Hematopoietic multipotent progenitor cell treated with erythropoietin and hydrocortisone succinate and interleukin-3 and kit ligand, for 8 days (in vitro differentiated cells): ENCODE results near the gene RSPH1.

Experiments used
- DNase-seq: peaks from one replicate; pipeline ENCODE4 v3.0.0-alpha.2; 2015

RSPH1 gene

GRCh38 chr21:42512346-42513034, 16.5 kb upstream of the RSPH1 start:
- no peak for DNase-seq

GRCh38 chr21:42509244-42509643, 13.2 kb upstream of the RSPH1 start:
- no peak for DNase-seq

GRCh38 chr21:42508371-42508770, 12.3 kb upstream of the RSPH1 start:
- DNase-seq, result no peak

- no peak for DNase-seq
Measured at GRCh38 chr21:42507418-42507817, 11.4 kb upstream of the RSPH1 start.

- DNase-seq, result no peak
Measured at GRCh38 chr21:42505090-42505726, 9.2 kb upstream of the RSPH1 start.

- DNase-seq, result peak; percentile 91
Measured at GRCh38 chr21:42503711-42504110, 7.7 kb upstream of the RSPH1 start.

GRCh38 chr21:42500736-42501135, 4.7 kb upstream of the RSPH1 start:
- DNase-seq, result no peak

GRCh38 chr21:42500225-42500624, 4.2 kb upstream of the RSPH1 start:
- DNase-seq, result no peak

GRCh38 chr21:42499444-42500112, 3.6 kb upstream of the RSPH1 start:
- no peak for DNase-seq

GRCh38 chr21:42498012-42498411, 2.0 kb upstream of the RSPH1 start:
- DNase-seq, result no peak

- DNase-seq, result no peak
Measured at GRCh38 chr21:42496839-42497202, 797 bp upstream of the RSPH1 start.

- no peak for DNase-seq
Measured at GRCh38 chr21:42495765-42496119, 282 bp downstream of the RSPH1 start.

GRCh38 chr21:42495027-42495426, 997 bp downstream of the RSPH1 start:
- no peak for DNase-seq

- no peak for DNase-seq
Measured at GRCh38 chr21:42493109-42494060, 2.6 kb downstream of the RSPH1 start.

GRCh38 chr21:42492201-42492600, 3.8 kb downstream of the RSPH1 start:
- no peak for DNase-seq

- no peak for DNase-seq
Measured at GRCh38 chr21:42491328-42491727, 4.7 kb downstream of the RSPH1 start.

GRCh38 chr21:42490720-42491119, 5.3 kb downstream of the RSPH1 start:
- peak; percentile 77 for DNase-seq

GRCh38 chr21:42489991-42490390, 6.0 kb downstream of the RSPH1 start:
- DNase-seq, result no peak

GRCh38 chr21:42489006-42489563, 6.9 kb downstream of the RSPH1 start:
- no peak for DNase-seq

- DNase-seq, result no peak
Measured at GRCh38 chr21:42486531-42486930, 9.5 kb downstream of the RSPH1 start.

- DNase-seq, result no peak
Measured at GRCh38 chr21:42486072-42486471, 10.0 kb downstream of the RSPH1 start.

GRCh38 chr21:42484966-42485365, 11.1 kb downstream of the RSPH1 start:
- DNase-seq, result no peak

- no peak for DNase-seq
Measured at GRCh38 chr21:42481169-42481568, 14.9 kb downstream of the RSPH1 start.
